SK-N-MC (cell line): ENCODE data around the gene PHF5A.

Experiments used
- DNase-seq: peaks from one replicate; pipeline ENCODE4 v3.0.0-alpha.2; 2011; ENCODE audit warnings: low read depth, low spot score
- H3K27ac ChIP-seq: fragments of 200-600 bp; sonication (generic); 2 replicates; pipeline ENCODE4 v1.5.1; 2016; ENCODE audit warnings: mixed run types
- H3K36me3 ChIP-seq: fragments of 200-600 bp; sonication (generic); 2 replicates; pipeline ENCODE4 v1.6.1; 2017; ENCODE audit warnings: antibody characterized with exemption, low read length, mixed read lengths; ENCODE audit not compliant: insufficient read depth
- H3K4me3 ChIP-seq: fragments of 200-600 bp; sonication (generic); 2 replicates; pipeline ENCODE4 v1.5.1; 2016
- H3K9ac ChIP-seq: fragments of 200-600 bp; sonication (generic); 2 replicates; pipeline ENCODE4 v1.8.0; 2017; ENCODE audit warnings: mixed run types, mixed read lengths; ENCODE audit not compliant: insufficient read length
- H3K9me3 ChIP-seq: fragments of 200-600 bp; sonication (generic); 2 replicates; pipeline ENCODE4 v1.6.1; 2017; ENCODE audit warnings: low read depth, mild to moderate bottlenecking, antibody characterized with exemption, low read length, moderate library complexity, mixed read lengths
- EZH2 ChIP-seq: fragments of 200-600 bp; sonication (generic); IDR thresholded peaks from one replicate; pipeline ENCODE4 v1.6.1; 2017; ENCODE audit warnings: antibody characterized with exemption
- FOXP2 ChIP-seq: optimal IDR thresholded peaks from 2 replicates; pipeline ENCODE3; 2011; ENCODE audit warnings: mild to moderate bottlenecking, moderate library complexity; ENCODE audit not compliant: insufficient read depth; ENCODE audit errors: extremely low read length, control extremely low read depth
- POLR2AphosphoS5 ChIP-seq: IDR thresholded peaks from 2 replicates; pipeline ENCODE4 v1.6.1; 2012; ENCODE audit warnings: mild to moderate bottlenecking, low read depth, low read length, borderline replicate concordance

Gene PHF5A

DNA sequence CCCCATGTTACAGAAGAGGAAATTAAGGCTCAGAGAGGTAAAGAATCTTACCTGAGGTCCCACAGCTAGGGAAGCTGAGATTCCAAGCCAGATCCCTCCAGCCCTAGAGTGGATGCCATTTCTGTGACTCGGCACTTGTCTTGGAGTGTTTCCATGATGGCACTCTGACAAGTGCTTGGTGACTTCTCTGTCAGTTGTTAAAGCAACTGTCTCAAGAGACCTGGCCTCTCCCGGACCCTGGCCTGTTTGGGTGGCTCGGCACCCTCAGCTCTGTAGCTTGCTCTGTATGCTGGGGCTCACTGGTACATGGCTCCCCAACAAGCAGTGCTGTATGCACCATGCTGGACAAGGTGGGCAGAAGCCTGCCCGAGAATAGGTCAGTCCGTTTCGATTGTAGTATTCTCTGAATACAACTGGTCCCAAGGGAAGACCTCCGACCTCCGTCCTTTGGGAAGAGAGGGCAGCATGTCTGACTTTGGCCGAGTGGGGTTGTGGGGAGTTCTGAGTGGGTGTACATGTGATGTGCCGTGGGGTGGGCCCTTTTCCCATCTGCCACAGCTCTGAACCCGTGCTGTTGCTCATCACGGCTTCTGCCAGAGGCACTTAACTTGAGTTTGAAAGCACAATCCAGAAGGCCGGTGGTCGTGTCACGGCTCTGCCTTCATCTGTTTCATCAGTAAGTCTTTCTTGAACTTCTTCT, 12.8 kb upstream of the PHF5A start:
- TF ChIP-seq EZH2 (no peak), POLR2AphosphoS5 (no peak), FOXP2 (no peak)
- Histone ChIP-seq H3K27ac (no peak overlapping the region), H3K9me3 (no peaks in the 10 kb centered on the region), H3K4me3 (no peak overlapping the region), H3K36me3 (no peaks in the 10 kb centered on the region), H3K9ac (no peak overlapping the region)
- DNase-seq: no peak

DNA sequence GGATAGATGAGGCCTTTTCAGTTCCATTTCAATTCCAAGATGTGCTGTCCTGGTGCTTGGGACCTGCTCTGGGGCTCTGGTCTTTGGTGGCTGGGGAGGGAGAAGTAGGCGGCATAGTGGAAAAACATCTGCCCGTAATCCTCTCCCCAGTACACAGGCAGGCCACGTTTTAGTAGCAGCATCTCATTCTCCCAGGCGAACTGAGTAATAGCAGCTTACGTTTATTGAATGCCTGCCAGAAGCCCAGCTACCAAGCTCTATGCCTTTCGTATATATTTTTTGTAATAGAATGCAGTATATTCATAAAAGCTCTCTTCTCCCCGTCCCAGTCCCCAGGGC, 11.9 kb upstream of the PHF5A start:
- Histone ChIP-seq H3K4me3 (no peak overlapping the region), H3K36me3 (no peaks in the 10 kb centered on the region), H3K9ac (no peak overlapping the region), H3K27ac (no peak overlapping the region), H3K9me3 (no peaks in the 10 kb centered on the region)
- no peak for DNase-seq
- no peak for TF ChIP-seq EZH2
- TF ChIP-seq POLR2AphosphoS5: no peak
- no peak for TF ChIP-seq FOXP2

DNA sequence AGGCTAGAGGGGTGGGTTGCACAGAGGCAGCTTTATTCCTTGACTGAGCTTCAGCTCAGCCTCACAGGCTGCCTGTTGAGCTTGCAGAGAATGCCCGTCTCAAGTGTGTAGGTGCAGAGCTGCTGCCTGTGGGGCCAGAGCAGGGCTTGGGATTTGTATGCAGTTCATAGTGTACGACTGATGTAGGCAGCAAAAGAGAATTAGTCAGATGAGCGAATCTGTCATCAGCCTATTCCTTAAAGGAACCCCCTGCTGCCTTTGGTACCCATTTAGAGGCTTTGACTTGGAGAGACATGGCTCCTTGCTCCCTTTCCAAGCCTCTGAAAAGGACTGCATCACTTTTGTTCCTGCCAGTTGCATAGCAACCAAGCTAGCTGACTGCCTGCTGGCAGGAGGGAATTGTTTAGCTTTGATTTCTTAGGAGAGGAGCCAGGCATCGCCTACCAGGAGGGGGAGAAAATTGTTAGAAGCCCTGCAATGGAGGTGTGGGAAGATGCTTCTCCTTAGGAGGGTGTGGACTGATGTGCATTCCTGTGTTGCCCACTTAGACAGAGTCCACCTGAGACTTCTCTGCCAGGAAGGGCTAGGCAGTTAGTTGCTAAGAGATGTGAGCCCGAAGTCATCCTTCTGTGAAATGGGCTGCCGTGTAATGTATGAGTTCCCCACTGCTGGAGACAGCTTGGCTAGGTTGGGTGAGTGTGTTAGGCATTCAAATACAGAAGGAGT, 11.3 kb upstream of the PHF5A start:
- no peak overlapping the region for H3K9ac ChIP-seq
- TF ChIP-seq EZH2 (no peak), POLR2AphosphoS5 (no peak), FOXP2 (no peak)
- DNase-seq: no peak
- no peak overlapping the region for H3K4me3 ChIP-seq
- no peaks in the 10 kb centered on the region for H3K9me3 ChIP-seq
- H3K36me3 ChIP-seq: no peaks in the 10 kb centered on the region
- H3K27ac ChIP-seq: no peak overlapping the region

DNA sequence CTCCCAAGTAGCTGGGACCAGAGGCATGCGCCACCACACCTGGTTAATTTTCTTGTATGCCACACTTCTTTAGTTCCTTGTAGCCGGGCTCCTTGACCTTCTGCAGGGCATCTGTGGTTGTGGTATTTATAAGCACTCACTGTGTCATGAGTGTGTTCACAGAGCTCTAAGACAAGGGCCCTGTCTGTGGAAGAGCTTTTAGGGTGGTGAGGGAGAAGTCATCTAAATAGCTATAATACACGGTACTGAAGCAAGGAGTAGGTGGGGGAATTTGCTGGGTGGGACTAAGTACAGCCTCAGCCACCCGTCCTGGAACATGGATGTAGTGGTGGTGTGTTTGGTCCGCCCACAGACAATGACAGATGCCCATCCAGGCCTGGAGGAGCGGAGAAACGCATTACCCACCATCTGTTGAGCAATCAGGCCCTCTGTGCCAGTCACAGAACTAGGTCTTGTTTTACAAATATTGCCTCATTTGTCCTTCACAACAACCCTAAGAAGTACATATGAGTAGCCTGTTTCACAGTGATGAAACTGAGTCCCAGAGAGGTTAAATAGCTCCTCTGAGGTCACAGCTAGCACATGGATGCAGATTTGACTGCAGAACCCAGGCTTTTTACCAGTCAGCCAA, 10.5 kb upstream of the PHF5A start:
- Histone ChIP-seq H3K9ac (no peak overlapping the region), H3K4me3 (no peak overlapping the region), H3K36me3 (no peaks in the 10 kb centered on the region), H3K9me3 (no peaks in the 10 kb centered on the region), H3K27ac (no peak overlapping the region)
- no peak for DNase-seq
- TF ChIP-seq POLR2AphosphoS5 (no peak), EZH2 (no peak), FOXP2 (no peak)

DNA sequence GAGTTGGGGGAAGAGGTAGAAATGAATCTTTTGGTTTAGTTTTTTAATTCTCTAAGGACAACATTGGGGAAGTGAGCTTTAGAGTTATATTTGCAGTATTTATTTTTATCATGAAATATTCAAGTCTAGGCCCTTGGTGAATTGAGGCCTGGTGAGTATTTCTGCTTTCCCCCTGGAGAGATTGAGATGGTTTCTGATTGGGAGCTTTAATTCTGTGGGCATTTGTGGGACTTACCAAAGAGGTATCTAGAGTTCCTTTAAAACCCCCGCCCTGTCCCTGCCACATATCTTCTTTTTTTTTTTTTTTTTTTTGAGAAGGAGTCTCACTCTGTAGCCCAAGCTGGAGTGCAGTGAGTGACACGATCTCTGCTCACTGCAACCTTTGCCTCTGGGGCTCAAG, 10.0 kb upstream of the PHF5A start:
- H3K27ac ChIP-seq: no peak overlapping the region
- no peak for DNase-seq

DNA sequence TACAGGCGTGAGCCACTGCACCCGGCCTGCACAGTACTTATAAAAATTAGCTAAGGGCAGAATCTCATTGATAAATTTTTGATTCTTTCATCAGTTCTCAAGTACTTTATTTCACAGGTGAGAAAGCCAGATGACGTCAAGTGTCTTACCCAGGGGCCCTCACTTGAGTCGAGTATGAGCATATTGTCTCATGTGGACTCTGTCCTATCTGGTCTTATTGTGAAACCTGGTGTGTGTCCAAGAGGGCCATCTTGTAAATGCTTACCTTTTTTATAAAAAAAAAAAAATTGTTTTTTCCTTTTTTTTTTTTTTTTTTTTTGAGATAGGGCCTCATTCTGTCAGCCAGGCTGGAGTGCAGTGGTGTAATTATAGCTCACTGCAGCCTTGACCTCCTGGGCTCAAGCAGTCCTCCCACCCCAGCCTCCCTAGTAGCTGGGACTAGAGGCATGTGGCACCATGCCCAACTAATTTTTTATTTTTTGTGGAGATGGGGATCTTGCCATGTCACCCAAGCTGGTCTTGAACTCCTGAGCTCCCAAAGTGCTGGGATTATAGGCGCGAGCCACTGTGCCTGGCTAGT, 6.5 kb upstream of the PHF5A start:
- TF ChIP-seq EZH2 (no peak), POLR2AphosphoS5 (no peak), FOXP2 (no peak)
- DNase-seq: no peak
- H3K9ac ChIP-seq: no peak overlapping the region
- no peak overlapping the region for H3K4me3 ChIP-seq
- H3K36me3 ChIP-seq: no peaks in the 10 kb centered on the region
- H3K27ac ChIP-seq: no peak overlapping the region
- H3K9me3 ChIP-seq: no peaks in the 10 kb centered on the region

More for the DNA sequence above, 10.0 kb upstream of the PHF5A start:
- Histone ChIP-seq H3K9ac (no peak overlapping the region), H3K9me3 (no peaks in the 10 kb centered on the region), H3K36me3 (no peaks in the 10 kb centered on the region), H3K4me3 (no peak overlapping the region)
- TF ChIP-seq EZH2: no peak
- TF ChIP-seq FOXP2: no peak
- TF ChIP-seq POLR2AphosphoS5: no peak

DNA sequence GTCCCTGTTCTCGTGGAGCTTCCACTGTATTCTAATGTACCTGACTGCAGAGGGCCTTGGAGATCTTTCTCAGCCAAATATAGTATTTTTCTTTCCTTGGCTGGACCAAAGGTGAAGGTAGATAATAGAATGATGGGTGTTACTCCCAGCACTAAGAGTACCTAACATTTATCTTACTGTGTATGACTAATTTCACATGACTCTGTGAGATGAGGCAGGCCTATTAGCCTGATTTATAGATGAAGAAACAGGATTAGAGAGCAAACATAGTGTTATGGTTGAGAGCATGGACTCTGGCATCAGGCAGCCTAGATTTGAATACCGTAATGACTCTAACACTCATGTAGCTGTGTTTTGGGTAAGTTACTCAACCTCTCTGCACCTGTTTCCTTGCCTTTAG, 3.1 kb upstream of the PHF5A start:
- H3K9ac ChIP-seq: no peak overlapping the region

GRCh38 chr22:41470886-41471285, 2.4 kb upstream of the PHF5A start:
- Histone ChIP-seq H3K27ac (no peak overlapping the region), H3K9me3 (no peaks in the 10 kb centered on the region), H3K9ac (no peak overlapping the region), H3K36me3 (peaks cover 19% of the 10 kb centered on the region), H3K4me3 (no peak overlapping the region)
- DNase-seq: no peak
- no peak for TF ChIP-seq EZH2
- no peak for TF ChIP-seq POLR2AphosphoS5
- TF ChIP-seq FOXP2: no peak

More for the DNA sequence above, 3.1 kb upstream of the PHF5A start:
- no peak for DNase-seq
- Histone ChIP-seq H3K4me3 (no peak overlapping the region), H3K27ac (no peak overlapping the region), H3K36me3 (peaks cover 13% of the 10 kb centered on the region), H3K9me3 (no peaks in the 10 kb centered on the region)
- TF ChIP-seq FOXP2 (no peak), EZH2 (no peak), POLR2AphosphoS5 (no peak)
